Measurements from ENCODE around the gene FMNL3.

FMNL3 gene

DNA sequence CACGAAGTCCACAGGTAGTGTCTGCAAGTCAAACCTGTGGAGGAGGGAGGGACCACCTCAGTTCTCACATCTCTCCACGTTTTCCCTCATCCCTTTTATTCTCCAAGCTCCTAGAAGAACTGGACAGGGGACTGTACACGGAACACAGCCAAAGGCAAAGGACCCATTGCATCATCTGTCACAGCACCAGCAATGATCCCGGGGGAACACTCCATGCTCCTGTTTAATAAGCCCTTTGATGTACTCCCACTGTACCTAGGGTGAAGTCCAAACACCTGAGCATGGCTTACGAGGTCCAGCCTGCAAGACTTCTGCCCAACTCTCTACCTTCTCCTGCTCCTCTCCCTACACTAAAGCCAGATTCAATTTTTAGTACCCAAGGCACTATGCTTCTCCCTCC lies 57.3 kb downstream of the FMNL3 start:
- no peak for DNase-seq

DNA sequence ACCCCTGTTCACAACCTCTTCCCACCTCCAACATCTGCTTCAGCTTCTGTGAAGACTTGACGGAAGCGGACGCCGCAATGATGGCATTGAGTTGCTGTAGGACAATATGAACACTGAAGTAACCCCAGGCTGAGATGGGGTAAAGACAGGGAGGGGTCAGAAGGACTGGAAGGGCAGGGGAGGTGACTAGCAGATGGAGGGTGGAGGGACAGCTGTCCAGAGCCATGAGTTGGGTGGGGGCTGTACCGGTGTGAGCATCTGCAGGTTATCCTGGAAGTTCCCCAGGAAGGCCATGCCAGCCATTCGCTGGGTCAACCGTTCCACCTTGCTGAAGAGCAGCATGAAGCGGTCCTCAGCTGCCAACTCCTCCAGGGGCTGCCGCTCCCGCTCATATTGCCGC lies 57.8 kb downstream of the FMNL3 start:
- DNase-seq, result no peak

DNA sequence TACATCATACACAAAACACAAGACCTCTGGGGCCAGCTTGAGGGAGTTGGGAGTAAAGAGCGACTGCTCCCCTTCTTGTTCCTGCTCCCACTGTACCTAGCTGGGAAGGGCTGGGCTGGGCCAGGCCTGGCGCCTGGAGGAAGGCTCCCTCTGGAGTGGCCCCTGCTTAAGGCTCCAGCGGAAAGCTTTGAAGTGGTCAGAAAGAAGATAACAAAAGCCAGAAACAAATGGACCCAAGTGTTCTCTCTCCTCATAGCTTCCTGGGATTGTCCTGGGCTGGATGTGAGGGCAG lies 58.5 kb downstream of the FMNL3 start:
- DNase-seq, result no peak

GRCh38 chr12:49647827-49648711 lies 59.1 kb downstream of the FMNL3 start:
- DNase-seq, result no peak

- DNase-seq, result no peak
These were observed 60.1 kb downstream of the FMNL3 start for GRCh38 chr12:49646871-49647654.

DNA sequence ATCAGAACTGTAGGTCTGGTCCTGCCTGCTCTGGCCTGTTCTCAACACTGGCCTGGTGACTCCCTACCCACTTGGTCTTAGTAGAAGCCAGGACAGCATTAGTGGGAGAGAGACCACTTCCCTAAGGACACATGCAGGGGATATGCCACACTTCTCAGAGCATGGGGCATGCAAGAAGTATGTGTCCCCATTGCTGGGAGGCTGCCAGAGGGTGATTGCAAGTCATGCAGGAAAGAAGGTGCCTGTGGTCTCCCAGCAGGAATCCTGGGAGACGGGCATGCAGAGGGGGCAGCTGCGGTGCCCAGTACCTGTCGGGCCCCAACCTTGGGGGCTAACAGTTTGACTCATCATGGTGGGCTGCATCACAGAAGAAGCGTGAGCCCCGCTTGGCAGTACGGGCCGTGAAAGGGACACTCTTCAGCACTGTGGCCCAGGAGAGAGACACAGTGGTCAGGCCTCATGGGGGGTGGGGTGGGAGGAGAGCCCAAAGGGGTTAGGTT lies 60.8 kb downstream of the FMNL3 start:
- no peak for DNase-seq

- peak; percentile 91 for DNase-seq
These were observed 61.8 kb downstream of the FMNL3 start for GRCh38 chr12:49645146-49646039.

- DNase-seq, result peak; percentile 94
These were observed 62.6 kb downstream of the FMNL3 start for GRCh38 chr12:49644620-49644994.

GRCh38 chr12:49643961-49644619 lies 63.1 kb downstream of the FMNL3 start:
- no peak for DNase-seq

GRCh38 chr12:49643135-49643534 lies 64.1 kb downstream of the FMNL3 start:
- no peak for DNase-seq

DNA sequence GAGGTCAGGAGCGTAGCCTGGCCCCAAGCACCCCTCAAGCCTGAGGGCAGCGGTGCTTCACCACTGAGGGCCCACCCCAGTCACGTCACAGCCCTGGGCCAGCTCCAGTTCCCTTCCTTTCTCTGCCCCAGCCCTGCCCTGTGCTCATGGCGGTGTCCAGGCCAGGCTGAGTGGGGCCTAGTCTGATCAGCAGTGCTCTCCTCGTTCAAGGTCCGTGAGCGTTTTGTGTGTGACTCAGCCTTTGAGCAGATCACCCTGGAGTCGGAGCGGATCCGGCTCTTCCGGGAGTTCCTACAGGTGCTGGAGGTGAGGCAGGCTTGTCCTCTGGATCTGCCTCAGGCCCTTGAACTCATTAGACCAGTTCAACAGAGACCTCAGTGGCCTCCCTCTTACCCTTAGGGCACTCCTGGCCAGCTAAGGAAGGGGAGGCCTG lies 64.8 kb downstream of the FMNL3 start:
- no peak for DNase-seq

DNA sequence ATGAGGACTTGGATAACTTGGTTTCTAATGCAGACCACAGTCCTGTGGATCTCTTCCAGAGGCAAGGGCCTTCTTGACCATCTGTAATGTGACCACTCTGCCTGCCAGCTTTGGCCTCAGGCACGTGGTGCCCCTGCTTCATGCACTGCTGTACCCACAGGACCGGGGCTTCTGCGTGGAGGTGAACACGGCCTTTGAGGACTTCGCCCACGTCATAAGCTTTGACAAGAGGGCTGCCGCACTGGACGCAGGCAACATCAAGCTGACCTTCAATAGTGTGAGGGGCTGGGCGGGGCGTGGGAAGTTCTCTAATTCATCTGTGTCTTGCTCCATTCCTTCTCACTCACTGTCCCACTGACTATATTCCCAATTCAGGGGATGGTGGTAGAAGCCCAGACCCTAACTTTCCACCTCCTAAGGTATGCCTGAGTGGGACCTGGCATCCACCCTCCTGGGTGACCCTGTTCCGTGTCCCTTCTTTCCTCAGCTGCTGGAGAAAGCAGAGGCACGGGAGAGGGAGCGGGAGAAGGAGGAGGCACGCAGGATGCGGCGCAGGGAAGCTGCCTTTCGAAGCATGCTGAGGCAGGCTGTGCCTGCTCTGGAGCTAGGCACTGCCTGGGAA lies 65.3 kb downstream of the FMNL3 start:
- DNase-seq, result no peak

GRCh38 chr12:49636979-49637755 lies 70.0 kb downstream of the FMNL3 start:
- peak; percentile 87 for DNase-seq

DNA sequence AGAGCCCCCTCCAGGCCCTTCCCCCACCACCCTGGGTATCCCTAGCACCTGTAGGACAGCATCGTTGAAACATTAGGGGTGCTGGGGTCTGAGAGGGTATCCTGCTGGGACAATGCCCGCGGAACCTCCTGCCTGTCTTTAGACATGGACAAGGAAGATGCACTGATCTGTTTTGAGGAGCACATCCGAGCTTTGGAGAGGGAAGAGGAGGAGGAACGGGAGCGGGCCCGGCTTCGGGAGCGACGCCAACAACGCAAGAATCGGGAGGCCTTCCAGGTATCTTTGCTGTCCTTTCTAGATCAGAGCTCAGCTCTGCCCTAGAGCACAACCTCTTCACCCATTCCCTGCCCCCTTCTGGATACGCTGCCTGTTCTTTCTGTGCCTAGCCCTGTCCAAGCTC lies 70.6 kb downstream of the FMNL3 start:
- no peak for DNase-seq

GRCh38 chr12:49635656-49636055 lies 71.5 kb downstream of the FMNL3 start:
- DNase-seq, result no peak

DNA sequence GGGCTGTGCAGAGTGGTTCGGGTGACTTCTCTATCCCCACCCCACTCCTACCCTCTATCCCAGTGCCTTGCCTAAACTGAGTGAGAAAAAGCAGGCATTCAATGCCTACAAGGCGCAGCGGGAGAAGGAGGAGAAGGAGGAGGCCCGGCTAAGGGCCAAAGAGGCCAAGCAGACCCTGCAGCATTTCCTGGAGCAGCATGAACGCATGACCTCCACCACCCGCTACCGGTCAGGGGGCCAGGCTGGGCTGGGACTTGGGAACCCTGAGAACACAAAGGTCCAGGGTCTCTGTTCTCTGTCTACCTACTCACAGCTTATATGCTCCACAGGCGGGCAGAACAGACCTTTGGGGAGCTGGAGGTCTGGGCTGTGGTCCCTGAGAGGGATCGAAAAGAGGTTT lies 72.2 kb downstream of the FMNL3 start:
- no peak for DNase-seq

DNA sequence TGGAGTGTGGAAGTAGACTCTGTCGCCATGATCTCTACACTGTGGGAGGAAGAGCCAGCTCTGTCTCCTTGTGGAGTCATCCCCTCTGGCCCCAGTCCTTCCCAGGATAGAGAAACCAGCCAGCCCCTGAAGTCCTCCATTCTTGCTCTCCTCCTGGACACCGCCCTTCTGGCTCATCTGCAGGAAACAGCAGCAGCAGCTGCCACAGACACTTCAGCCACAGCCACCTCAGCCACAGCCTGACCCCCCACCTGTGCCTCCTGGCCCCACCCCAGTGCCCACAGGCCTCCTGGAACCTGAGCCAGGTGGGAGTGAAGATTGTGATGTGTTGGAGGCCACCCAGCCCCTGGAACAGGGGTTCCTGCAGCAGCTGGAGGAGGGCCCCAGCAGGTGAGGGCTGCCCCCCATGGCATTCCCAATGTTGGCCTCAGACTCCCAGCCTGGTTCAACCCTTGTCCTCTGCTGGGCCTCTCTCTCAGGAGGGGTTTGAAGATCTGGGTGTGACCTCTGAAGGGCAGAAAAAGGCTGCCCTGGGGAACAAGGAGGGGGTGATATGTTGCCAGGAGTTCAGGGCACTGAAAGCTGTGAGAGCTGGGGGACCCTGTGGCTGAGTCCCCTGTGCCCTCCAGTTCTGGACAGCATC lies 73.4 kb downstream of the FMNL3 start:
- no peak for DNase-seq

DNA sequence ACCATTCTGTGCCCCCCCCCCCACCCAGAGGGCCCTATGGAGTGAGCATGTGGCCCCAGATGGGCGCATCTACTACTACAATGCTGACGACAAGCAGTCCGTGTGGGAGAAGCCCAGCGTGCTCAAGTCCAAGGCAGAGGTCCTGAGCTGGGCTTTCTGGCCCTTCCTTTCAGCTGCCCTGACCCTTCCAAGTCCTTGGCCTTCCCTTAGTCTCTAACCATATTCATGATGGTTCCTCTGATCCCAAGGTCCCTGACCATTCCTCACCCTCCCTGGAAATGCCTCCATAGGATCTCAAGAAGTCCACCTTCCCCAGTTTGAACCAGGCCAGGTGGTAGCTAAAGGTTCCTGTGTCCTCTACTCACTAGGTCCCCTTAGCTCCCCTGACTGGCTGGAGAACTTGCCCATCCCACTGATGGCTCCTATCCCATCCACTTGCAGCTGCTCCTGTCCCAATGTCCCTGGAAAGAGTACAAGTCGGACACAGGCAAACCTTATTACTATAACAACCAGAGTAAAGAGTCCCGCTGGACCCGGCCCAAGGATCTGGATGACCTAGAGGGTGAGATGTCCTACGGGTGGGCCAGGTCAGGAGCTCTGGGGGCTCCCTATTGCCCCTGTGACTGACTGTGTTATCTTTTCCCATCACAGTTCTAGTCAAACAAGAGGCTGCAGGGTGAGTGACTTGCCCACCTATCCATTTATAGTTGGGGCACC lies 74.1 kb downstream of the FMNL3 start:
- no peak for DNase-seq

GRCh38 chr12:49632401-49632800 lies 74.8 kb downstream of the FMNL3 start:
- no peak for DNase-seq

DNA sequence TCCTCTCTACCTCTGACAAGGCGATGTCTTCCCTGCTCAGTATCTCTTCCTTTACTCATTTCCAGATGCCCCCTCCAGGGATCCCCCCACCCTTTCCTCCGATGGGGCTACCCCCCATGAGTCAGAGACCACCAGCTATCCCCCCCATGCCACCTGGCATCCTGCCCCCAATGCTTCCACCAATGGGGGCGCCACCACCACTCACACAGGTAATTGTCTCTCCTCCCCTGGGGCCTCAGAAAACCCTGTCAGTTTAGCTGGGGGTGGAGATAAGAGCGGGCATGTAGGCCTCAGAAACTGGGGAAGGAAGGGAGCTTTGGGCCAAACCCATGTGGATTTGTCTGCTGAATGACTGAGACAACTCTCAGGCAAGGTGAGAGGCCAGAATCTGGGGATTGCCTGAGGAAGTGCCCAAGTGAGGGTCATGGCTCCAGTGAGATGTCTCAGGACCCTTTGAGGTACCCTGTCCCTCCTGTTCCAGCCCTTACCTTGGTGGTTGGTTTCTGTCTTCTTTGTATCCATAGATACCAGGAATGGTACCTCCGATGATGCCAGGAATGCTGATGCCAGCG lies 75.8 kb downstream of the FMNL3 start:
- DNase-seq, result peak; percentile 25

Data from hematopoietic multipotent progenitor cell treated with erythropoietin and hydrocortisone succinate and interleukin-3 and kit ligand, for 6 days (in vitro differentiated cells).